Measurements from ENCODE around the gene DGKB. TPM values are rescaled to one million over a fixed set of nuclear protein-coding genes. Genes with fewer than 3 reads are reported as not detected.

Gene DGKB
- total and polyA plus RNA-seq, 8 donors, result 0.16 to 1.3 (median 0.40) TPM

DNA sequence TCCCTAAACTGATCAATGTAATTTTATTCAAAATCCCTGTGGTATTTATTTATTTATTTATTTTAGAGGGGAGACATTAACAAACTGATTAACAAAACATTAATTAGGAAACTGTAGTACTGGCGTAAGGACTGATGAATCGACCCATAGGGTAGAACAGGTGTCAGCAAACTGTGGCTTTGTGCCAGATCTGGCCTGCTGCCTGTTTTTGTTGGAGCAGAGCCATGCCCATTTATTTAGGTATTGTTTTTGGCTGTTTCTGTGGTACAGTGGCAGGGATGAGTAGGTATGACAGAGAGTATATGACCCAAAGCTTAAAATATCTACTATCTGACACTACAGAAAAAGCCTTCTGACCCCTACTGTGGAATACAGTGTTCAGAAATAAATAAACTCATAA, 580.6 kb downstream of the DGKB start:
- no peaks in the 10 kb centered on the region for H3K36me3 ChIP-seq
- TF ChIP-seq, protein P1, sequence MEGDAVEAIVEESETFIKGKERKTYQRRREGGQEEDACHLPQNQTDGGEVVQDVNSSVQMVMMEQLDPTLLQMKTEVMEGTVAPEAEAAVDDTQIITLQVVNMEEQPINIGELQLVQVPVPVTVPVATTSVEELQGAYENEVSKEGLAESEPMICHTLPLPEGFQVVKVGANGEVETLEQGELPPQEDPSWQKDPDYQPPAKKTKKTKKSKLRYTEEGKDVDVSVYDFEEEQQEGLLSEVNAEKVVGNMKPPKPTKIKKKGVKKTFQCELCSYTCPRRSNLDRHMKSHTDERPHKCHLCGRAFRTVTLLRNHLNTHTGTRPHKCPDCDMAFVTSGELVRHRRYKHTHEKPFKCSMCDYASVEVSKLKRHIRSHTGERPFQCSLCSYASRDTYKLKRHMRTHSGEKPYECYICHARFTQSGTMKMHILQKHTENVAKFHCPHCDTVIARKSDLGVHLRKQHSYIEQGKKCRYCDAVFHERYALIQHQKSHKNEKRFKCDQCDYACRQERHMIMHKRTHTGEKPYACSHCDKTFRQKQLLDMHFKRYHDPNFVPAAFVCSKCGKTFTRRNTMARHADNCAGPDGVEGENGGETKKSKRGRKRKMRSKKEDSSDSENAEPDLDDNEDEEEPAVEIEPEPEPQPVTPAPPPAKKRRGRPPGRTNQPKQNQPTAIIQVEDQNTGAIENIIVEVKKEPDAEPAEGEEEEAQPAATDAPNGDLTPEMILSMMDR (IDR thresholded peaks at IDR 0.05), result no peak
- ATAC-seq (peak in 3 of 4 donors; percentile 54 to 56 (median 55)), DNase-seq (peak; percentile 40 to 72 (median 58)), FAIRE-seq (no peak)
- WGBS, 2 donors, result 11 to 12% methylated on average over 2 of the region's 2 CpGs
- intact Hi-C loops (cut with DNase I), result no loop called here
- H3K9me3 ChIP-seq, result no peaks in the 10 kb centered on the region
- H3K27me3 ChIP-seq, result no peaks in the 10 kb centered on the region
- no peaks in the 10 kb centered on the region for H3K4me1 ChIP-seq
- no peak overlapping the region for H3K4me3 ChIP-seq
- H3K27ac ChIP-seq, result no peak overlapping the region

DNA sequence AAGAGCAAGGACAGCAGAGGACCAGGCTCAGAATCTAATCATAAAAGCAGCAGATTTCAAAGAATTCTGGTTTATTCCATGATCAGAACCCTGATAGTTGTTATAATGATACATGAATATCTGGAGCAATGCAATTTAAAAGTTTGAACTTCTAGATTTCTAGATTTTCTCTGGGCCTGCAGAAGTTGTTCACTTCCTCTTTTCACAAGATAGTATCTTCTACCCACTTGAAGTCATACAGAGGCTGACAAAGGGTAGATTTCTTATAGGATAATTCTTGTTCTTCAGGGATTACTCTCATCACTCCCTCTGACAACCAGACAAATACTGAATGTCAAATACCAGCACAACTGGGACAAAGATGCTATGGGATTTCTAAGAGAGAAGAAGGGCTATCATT, 593.1 kb downstream of the DGKB start:
- Histone ChIP-seq H3K36me3 (no peaks in the 10 kb centered on the region), H3K27me3 (no peaks in the 10 kb centered on the region), H3K27ac (no peak overlapping the region), H3K4me3 (no peak overlapping the region), H3K4me1 (no peaks in the 10 kb centered on the region), H3K9me3 (no peaks in the 10 kb centered on the region)
- DNase-seq (no peak), FAIRE-seq (no peak), ATAC-seq (no peak)
- TF ChIP-seq, protein P1 (IDR thresholded peaks at IDR 0.05), result no peak
- intact Hi-C loops (cut with DNase I), result no loop called here

DNA sequence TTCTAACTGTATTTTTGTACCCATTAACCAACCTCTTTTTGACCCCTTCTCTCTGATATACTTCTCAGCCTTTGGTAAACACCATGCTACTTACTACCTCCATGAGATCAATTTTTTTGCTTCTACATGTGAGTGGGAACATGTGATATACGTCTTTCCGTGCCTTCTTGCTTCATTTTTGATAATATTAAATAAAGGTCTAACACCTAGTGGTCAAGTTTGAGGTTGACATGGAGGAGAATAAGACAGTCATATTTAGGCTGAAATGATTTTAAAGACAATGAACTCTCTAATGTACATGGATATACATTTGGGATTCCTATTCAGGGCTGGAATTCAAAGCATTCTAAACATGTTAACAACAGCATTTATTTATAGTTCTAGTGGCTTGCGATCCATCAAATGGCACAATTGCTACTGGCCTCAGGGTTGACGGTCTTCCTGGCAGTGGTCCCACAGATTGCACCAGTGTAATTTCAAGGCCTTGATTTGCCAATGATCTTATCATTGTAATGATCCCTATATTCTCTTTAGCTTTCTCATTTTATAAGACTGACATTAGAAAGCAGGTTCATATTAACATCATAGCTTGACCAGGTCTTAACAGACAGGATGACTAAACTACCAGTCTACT, 597.2 kb downstream of the DGKB start:
- no peak for ATAC-seq
- intact Hi-C loops (cut with DNase I), result no loop called here
- Histone ChIP-seq H3K36me3 (no peaks in the 10 kb centered on the region), H3K9me3 (no peaks in the 10 kb centered on the region), H3K4me1 (no peaks in the 10 kb centered on the region), H3K27ac (no peak overlapping the region), H3K4me3 (no peak overlapping the region), H3K27me3 (no peaks in the 10 kb centered on the region)
- no peak for DNase-seq
- no peak for FAIRE-seq
- 75 to 76% methylated on average over 4 of the region's 4 CpGs for WGBS, 2 donors
- TF ChIP-seq, protein P1 (IDR thresholded peaks at IDR 0.05), result no peak

DNA sequence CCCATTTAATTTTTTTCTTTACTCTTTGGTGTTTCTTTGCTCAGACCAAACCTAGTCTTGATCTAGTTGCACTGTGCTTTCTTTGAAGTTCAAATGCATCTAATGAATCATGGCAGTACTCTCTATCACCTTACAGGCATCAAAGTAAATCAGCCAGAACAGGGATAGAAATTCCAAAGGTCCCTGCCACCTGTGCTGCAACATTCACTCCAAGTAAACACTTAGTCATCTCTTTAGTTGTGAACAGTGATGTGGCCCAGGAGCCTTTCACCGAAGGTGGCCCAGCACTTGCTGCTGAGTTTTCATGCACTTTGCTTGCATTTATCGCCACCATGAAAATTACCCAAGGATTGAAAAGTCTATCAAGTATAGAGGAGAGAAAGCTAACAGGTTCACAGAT, 599.0 kb downstream of the DGKB start:
- Histone ChIP-seq H3K27ac (no peak overlapping the region), H3K36me3 (no peaks in the 10 kb centered on the region), H3K4me1 (no peaks in the 10 kb centered on the region), H3K4me3 (no peak overlapping the region), H3K27me3 (no peaks in the 10 kb centered on the region), H3K9me3 (no peaks in the 10 kb centered on the region)
- ATAC-seq (no peak), DNase-seq (no peak), FAIRE-seq (no peak)
- TF ChIP-seq, protein P1 (IDR thresholded peaks at IDR 0.05), result no peak
- intact Hi-C loops (cut with DNase I), result no loop called here
- WGBS, 2 donors, result 78 to 89% methylated on average over 2 of the region's 2 CpGs

DNA sequence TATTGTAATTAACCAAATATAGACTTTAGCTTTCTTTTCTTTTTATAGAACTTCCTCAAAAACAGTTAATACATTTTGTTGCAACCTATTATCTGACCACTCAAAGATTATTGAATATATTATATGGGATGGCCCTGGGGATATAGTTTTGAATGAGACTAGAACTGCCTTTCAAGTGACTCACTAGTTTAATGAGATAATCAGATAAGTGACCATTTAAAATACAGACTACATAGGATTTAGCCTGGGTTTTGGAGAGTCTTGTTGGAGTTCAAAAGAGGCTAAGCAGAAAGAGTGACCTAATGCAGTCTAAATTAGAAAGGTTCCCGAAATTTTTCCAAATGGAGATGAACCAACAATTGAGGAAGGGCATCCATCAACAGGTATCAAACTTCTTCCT, 607.9 kb downstream of the DGKB start:
- FAIRE-seq (no peak), ATAC-seq (no peak), DNase-seq (no peak)
- Histone ChIP-seq H3K27me3 (no peaks in the 10 kb centered on the region), H3K4me3 (no peak overlapping the region), H3K4me1 (no peaks in the 10 kb centered on the region), H3K9me3 (no peaks in the 10 kb centered on the region), H3K36me3 (no peaks in the 10 kb centered on the region), H3K27ac (no peak overlapping the region)
- TF ChIP-seq, protein P1 (IDR thresholded peaks at IDR 0.05), result no peak
- 55 to 84% methylated on average over 1 of the region's 1 CpG for WGBS, 2 donors
- intact Hi-C loops (cut with DNase I), result no loop called here
